GM19023 (cell line): ENCODE measurements around the gene FCHSD2.
A peak's percentile ranks its signal among the peaks of the same experiment; 100 is the strongest.
"Not testable (repeated sequence)": the region's sequence is repeated elsewhere in the genome, so short reads cannot be mapped to it uniquely, and the experiment has no call there.

ENCODE experiments used
- ATAC-seq: cut with Tn5 transposase; IDR thresholded peaks from one replicate; pipeline ENCODE4 v1.9.1; 2021; ENCODE audit warnings: mild to moderate bottlenecking, moderate library complexity; ENCODE audit not compliant: unreplicated experiment

The FCHSD2 gene

GRCh38 chr11:73152086-73152853 is 10.2 kb upstream of the FCHSD2 start:
- no peak for ATAC-seq

- no peak for ATAC-seq
These were observed 9.3 kb upstream of the FCHSD2 start for GRCh38 chr11:73151416-73151815.

GRCh38 chr11:73149105-73149504 is 7.0 kb upstream of the FCHSD2 start:
- ATAC-seq, result no peak

GRCh38 chr11:73147771-73148681 is 5.9 kb upstream of the FCHSD2 start:
- ATAC-seq, result no peak

GRCh38 chr11:73145986-73146575 is 4.0 kb upstream of the FCHSD2 start:
- no peak for ATAC-seq

GRCh38 chr11:73143126-73143838 is 1.2 kb upstream of the FCHSD2 start:
- no peak for ATAC-seq

- peak; percentile 33 for ATAC-seq
These were observed 600 bp downstream of the FCHSD2 start for GRCh38 chr11:73141309-73142127.

GRCh38 chr11:73141031-73141308 is 1.1 kb downstream of the FCHSD2 start:
- no peak for ATAC-seq

GRCh38 chr11:73140213-73141030 is 1.7 kb downstream of the FCHSD2 start:
- no peak for ATAC-seq

GRCh38 chr11:73139476-73140198 is 2.5 kb downstream of the FCHSD2 start:
- no peak for ATAC-seq

GRCh38 chr11:73137944-73138274 is 4.2 kb downstream of the FCHSD2 start:
- no peak for ATAC-seq

- ATAC-seq, result no peak
These were observed 4.7 kb downstream of the FCHSD2 start for GRCh38 chr11:73137262-73137943.

GRCh38 chr11:73136722-73137121 is 5.4 kb downstream of the FCHSD2 start:
- not testable (repeated sequence) for ATAC-seq

- no peak for ATAC-seq
These were observed 6.5 kb downstream of the FCHSD2 start for GRCh38 chr11:73135346-73136284.

GRCh38 chr11:73132349-73132748 is 9.8 kb downstream of the FCHSD2 start:
- not testable (repeated sequence) for ATAC-seq

GRCh38 chr11:73130181-73130580 is 11.9 kb downstream of the FCHSD2 start:
- no peak for ATAC-seq

GRCh38 chr11:73129198-73129597 is 12.9 kb downstream of the FCHSD2 start:
- ATAC-seq, result no peak
